Measurements from ENCODE around the gene IGFBP1. TPM values are rescaled to one million over a fixed set of nuclear protein-coding genes. Genes with fewer than 3 reads are reported as not detected.

Gene IGFBP1
- total and polyA plus RNA-seq, 2 experiments from 2014 or later, result not detected

DNA sequence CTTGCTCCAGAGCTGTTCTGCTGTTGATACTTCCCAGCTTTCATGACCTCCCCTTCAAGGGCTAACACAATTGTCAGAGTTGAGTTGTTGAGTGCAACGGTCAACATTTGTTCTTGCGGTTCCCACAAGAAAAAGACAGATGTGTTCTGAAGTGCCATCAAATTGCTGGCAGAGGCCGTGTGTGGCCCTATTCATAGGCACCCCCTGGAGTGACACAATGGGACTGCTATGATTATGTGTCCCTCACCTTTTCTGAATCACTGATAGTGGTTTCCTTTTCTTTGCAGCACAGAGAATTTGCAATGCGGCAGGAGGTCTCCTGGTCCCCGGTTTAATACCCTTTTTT lies 5.8 kb upstream of the IGFBP1 start:
- Histone ChIP-seq H3K27ac (ENCODE audit: low read depth) (no peak overlapping the region), H2AFZ (no peak overlapping the region), H3K9me2 (ENCODE audit: insufficient read depth) (no peaks in the 10 kb centered on the region), H3K79me2 (replicated peaks; ENCODE audit: insufficient read depth) (no peaks in the 10 kb centered on the region), H3F3A (replicated peaks; ENCODE audit: low read depth) (no peaks in the 10 kb centered on the region), H3K4me2 (0 out of 2 replicates have a peak overlapping the region, but pooled peaks have one; percentile 20), H3K36me3 (ENCODE audit: insufficient read depth) (0 out of 2 replicates have a peak, but pooled peaks cover 3% of the 10 kb centered on the region), H3K4me1 (ENCODE audit: insufficient read depth) (no peaks in the 10 kb centered on the region), H3K27me3 (ENCODE audit: insufficient read depth) (peaks cover 14% of the 10 kb centered on the region), H3K4me3 (no peak overlapping the region), H4K20me1 (replicated peaks; ENCODE audit: insufficient read depth) (no peaks in the 10 kb centered on the region)
- Mint-ChIP-seq H3K9me3 (peaks cover 22% of the 10 kb centered on the region), H3K4me1 (peaks cover 5% of the 10 kb centered on the region; the same call in 2 of the 3 replicates), H3K4me3 (no peak overlapping the region), H3K27me3 (ENCODE audit: insufficient read depth, low read depth, poor library complexity) (peaks cover 15% of the 10 kb centered on the region), H3K36me3 (ENCODE audit: low read depth) (peaks cover 20% of the 10 kb centered on the region), H3K27ac (no peak overlapping the region)
- no peak for DNase-seq (ENCODE audit: low spot score)
- ATAC-seq, result no peak
- TF ChIP-seq ZNF331 (CRISPR knock-in tag; IDR thresholded peaks at IDR 0.05; ENCODE audit: low read depth), result no peak
- TF ChIP-seq STAT1 (IDR thresholded peaks at IDR 0.05; ENCODE audit: unreplicated experiment), result no peak
- TF ChIP-seq, protein P1, sequence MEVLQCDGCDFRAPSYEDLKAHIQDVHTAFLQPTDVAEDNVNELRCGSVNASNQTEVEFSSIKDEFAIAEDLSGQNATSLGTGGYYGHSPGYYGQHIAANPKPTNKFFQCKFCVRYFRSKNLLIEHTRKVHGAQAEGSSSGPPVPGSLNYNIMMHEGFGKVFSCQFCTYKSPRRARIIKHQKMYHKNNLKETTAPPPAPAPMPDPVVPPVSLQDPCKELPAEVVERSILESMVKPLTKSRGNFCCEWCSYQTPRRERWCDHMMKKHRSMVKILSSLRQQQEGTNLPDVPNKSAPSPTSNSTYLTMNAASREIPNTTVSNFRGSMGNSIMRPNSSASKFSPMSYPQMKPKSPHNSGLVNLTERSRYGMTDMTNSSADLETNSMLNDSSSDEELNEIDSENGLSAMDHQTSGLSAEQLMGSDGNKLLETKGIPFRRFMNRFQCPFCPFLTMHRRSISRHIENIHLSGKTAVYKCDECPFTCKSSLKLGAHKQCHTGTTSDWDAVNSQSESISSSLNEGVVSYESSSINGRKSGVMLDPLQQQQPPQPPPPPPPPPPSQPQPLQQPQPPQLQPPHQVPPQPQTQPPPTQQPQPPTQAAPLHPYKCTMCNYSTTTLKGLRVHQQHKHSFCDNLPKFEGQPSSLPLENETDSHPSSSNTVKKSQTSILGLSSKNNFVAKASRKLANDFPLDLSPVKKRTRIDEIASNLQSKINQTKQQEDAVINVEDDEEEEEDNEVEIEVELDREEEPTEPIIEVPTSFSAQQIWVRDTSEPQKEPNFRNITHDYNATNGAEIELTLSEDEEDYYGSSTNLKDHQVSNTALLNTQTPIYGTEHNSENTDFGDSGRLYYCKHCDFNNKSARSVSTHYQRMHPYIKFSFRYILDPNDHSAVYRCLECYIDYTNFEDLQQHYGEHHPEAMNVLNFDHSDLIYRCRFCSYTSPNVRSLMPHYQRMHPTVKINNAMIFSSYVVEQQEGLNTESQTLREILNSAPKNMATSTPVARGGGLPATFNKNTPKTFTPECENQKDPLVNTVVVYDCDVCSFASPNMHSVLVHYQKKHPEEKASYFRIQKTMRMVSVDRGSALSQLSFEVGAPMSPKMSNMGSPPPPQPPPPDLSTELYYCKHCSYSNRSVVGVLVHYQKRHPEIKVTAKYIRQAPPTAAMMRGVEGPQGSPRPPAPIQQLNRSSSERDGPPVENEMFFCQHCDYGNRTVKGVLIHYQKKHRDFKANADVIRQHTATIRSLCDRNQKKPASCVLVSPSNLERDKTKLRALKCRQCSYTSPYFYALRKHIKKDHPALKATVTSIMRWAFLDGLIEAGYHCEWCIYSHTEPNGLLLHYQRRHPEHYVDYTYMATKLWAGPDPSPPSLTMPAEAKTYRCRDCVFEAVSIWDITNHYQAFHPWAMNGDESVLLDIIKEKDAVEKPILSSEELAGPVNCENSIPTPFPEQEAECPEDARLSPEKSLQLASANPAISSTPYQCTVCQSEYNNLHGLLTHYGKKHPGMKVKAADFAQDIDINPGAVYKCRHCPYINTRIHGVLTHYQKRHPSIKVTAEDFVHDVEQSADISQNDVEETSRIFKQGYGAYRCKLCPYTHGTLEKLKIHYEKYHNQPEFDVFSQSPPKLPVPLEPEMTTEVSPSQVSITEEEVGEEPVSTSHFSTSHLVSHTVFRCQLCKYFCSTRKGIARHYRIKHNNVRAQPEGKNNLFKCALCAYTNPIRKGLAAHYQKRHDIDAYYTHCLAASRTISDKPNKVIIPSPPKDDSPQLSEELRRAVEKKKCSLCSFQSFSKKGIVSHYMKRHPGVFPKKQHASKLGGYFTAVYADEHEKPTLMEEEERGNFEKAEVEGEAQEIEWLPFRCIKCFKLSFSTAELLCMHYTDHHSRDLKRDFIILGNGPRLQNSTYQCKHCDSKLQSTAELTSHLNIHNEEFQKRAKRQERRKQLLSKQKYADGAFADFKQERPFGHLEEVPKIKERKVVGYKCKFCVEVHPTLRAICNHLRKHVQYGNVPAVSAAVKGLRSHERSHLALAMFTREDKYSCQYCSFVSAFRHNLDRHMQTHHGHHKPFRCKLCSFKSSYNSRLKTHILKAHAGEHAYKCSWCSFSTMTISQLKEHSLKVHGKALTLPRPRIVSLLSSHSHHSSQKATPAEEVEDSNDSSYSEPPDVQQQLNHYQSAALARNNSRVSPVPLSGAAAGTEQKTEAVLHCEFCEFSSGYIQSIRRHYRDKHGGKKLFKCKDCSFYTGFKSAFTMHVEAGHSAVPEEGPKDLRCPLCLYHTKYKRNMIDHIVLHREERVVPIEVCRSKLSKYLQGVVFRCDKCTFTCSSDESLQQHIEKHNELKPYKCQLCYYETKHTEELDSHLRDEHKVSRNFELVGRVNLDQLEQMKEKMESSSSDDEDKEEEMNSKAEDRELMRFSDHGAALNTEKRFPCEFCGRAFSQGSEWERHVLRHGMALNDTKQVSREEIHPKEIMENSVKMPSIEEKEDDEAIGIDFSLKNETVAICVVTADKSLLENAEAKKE (CRISPR knock-in tag; IDR thresholded peaks at IDR 0.05), result no peak
- TF ChIP-seq, protein P2, sequence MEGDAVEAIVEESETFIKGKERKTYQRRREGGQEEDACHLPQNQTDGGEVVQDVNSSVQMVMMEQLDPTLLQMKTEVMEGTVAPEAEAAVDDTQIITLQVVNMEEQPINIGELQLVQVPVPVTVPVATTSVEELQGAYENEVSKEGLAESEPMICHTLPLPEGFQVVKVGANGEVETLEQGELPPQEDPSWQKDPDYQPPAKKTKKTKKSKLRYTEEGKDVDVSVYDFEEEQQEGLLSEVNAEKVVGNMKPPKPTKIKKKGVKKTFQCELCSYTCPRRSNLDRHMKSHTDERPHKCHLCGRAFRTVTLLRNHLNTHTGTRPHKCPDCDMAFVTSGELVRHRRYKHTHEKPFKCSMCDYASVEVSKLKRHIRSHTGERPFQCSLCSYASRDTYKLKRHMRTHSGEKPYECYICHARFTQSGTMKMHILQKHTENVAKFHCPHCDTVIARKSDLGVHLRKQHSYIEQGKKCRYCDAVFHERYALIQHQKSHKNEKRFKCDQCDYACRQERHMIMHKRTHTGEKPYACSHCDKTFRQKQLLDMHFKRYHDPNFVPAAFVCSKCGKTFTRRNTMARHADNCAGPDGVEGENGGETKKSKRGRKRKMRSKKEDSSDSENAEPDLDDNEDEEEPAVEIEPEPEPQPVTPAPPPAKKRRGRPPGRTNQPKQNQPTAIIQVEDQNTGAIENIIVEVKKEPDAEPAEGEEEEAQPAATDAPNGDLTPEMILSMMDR (conservative IDR thresholded peaks at IDR 0.05; ENCODE audit: low read depth in 2 of 2), result no peak
- TF ChIP-seq CREB1 (CRISPR knock-in tag; IDR thresholded peaks at IDR 0.05; ENCODE audit: low read depth), result no peak
- TF ChIP-seq, protein P3, sequence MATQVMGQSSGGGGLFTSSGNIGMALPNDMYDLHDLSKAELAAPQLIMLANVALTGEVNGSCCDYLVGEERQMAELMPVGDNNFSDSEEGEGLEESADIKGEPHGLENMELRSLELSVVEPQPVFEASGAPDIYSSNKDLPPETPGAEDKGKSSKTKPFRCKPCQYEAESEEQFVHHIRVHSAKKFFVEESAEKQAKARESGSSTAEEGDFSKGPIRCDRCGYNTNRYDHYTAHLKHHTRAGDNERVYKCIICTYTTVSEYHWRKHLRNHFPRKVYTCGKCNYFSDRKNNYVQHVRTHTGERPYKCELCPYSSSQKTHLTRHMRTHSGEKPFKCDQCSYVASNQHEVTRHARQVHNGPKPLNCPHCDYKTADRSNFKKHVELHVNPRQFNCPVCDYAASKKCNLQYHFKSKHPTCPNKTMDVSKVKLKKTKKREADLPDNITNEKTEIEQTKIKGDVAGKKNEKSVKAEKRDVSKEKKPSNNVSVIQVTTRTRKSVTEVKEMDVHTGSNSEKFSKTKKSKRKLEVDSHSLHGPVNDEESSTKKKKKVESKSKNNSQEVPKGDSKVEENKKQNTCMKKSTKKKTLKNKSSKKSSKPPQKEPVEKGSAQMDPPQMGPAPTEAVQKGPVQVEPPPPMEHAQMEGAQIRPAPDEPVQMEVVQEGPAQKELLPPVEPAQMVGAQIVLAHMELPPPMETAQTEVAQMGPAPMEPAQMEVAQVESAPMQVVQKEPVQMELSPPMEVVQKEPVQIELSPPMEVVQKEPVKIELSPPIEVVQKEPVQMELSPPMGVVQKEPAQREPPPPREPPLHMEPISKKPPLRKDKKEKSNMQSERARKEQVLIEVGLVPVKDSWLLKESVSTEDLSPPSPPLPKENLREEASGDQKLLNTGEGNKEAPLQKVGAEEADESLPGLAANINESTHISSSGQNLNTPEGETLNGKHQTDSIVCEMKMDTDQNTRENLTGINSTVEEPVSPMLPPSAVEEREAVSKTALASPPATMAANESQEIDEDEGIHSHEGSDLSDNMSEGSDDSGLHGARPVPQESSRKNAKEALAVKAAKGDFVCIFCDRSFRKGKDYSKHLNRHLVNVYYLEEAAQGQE (IDR thresholded peaks at IDR 0.05; ENCODE audit: unreplicated experiment), result no peak
- TF ChIP-seq NANOG (IDR thresholded peaks at IDR 0.05; ENCODE audit: borderline replicate concordance), result no peak
- TF ChIP-seq, protein P4, sequence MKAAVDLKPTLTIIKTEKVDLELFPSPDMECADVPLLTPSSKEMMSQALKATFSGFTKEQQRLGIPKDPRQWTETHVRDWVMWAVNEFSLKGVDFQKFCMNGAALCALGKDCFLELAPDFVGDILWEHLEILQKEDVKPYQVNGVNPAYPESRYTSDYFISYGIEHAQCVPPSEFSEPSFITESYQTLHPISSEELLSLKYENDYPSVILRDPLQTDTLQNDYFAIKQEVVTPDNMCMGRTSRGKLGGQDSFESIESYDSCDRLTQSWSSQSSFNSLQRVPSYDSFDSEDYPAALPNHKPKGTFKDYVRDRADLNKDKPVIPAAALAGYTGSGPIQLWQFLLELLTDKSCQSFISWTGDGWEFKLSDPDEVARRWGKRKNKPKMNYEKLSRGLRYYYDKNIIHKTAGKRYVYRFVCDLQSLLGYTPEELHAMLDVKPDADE (IDR thresholded peaks at IDR 0.05), result no peak
- no peak for TF ChIP-seq ZNF114 (CRISPR knock-in tag; IDR thresholded peaks at IDR 0.05)
- no peak for TF ChIP-seq EZH2phosphoT487 (IDR thresholded peaks at IDR 0.05; ENCODE audit: unreplicated experiment)
- TF ChIP-seq POLR2AphosphoS5 (IDR thresholded peaks at IDR 0.05; ENCODE audit: low read depth), result no peak
- no peak for TF ChIP-seq EZH2 (IDR thresholded peaks at IDR 0.05; ENCODE audit: low read depth, unreplicated experiment)
- no peak for TF ChIP-seq JUNB (IDR thresholded peaks at IDR 0.05; ENCODE audit: unreplicated experiment)
